OCI-LY7 (cell line): ENCODE data around the gene PCNX2.

Source experiments
- CTCF ChIP-seq: fragments of 200-600 bp; sonication (generic); conservative IDR thresholded peaks from 2 replicates; pipeline ENCODE4 v1.5.1; 2014; ENCODE audit warnings: mild to moderate bottlenecking, antibody characterized with exemption, low read length, moderate library complexity, mixed read lengths
- EZH2phosphoT487 ChIP-seq: fragments of 200-600 bp; sonication (generic); IDR thresholded peaks from 2 replicates; pipeline ENCODE4 v1.6.1; 2018; ENCODE audit warnings: low read depth, borderline replicate concordance, mild to moderate bottlenecking, mixed run types, antibody characterized with exemption, low read length, moderate library complexity, mixed read lengths

- no peak for TF ChIP-seq CTCF
- no peak for TF ChIP-seq EZH2phosphoT487
These were observed 23.7 kb upstream of the PCNX2 start for GRCh38 chr1:233319272-233319671.
